IMR-90 (cell line): Measurements from ENCODE around the gene CPN2. TPM values are rescaled to one million over a fixed set of nuclear protein-coding genes. Genes with fewer than 3 reads are reported as not detected.

Experiments used
- ATAC-seq: fragments of 200-7000 bp; cut with Tn5 transposase; 2 replicates; pipeline ENCODE4 v1.9.1; 2020; ENCODE audit warnings: low read depth, mild to moderate bottlenecking, moderate library complexity
- BruUV-seq: library from RNA; stranded (reverse); fragments of 400-500 nt; replicated peaks from 2 replicates; lab custom pipeline; 2021; lab: Mats Ljungman, UMichigan
- CTCF ChIA-PET: fragments of 300-600 bp; formaldehyde crosslinking; extraction: SDS; loops from one replicate; lab custom pipeline; 2021; ENCODE audit warnings: antibody characterized with exemption; lab: Yijun Ruan, JAX
- POLR2A ChIA-PET: fragments of 300-600 bp; sonication (Branson Sonifier 250); formaldehyde crosslinking; loops from one replicate; lab custom pipeline; 2022; ENCODE audit warnings: antibody characterized with exemption; ENCODE audit not compliant: unreplicated experiment; lab: Charles Lee
- DNase-seq: peaks from one replicate; pipeline ENCODE4 v3.0.0; 2013
- H2AFZ ChIP-seq: replicated peaks from 2 replicates; pipeline ENCODE3; 2013; ENCODE audit warnings: low read length, mild to moderate bottlenecking; ENCODE audit not compliant: poor library complexity
- H2AK5ac ChIP-seq: 2 replicates; pipeline ENCODE4 v1.6.1; 2013; ENCODE audit warnings: low read depth, low read length, inconsistent platforms
- H2AK9ac ChIP-seq: replicated peaks from 2 replicates; pipeline ENCODE3; 2013; ENCODE audit warnings: mild to moderate bottlenecking, low read depth, low read length, moderate library complexity; ENCODE audit not compliant: poor library complexity
- H2BK120ac ChIP-seq: 2 replicates; pipeline ENCODE4 v1.6.1; 2013; ENCODE audit warnings: low read depth, low read length, inconsistent platforms
- H2BK15ac ChIP-seq: 3 replicates; pipeline ENCODE4 v1.6.1; 2013; ENCODE audit warnings: low read depth, low read length, inconsistent platforms
- H2BK20ac ChIP-seq: 2 replicates; pipeline ENCODE4 v1.6.1; 2013; ENCODE audit warnings: low read depth, mild to moderate bottlenecking, inconsistent platforms, low read length, moderate library complexity
- H2BK5ac ChIP-seq: 2 replicates; pipeline ENCODE4 v1.6.1; 2013; ENCODE audit warnings: mild to moderate bottlenecking, low read depth, low read length, inconsistent platforms; ENCODE audit not compliant: poor library complexity, severe bottlenecking
- H3K14ac ChIP-seq: replicated peaks from 2 replicates; pipeline ENCODE4 v1.6.1; 2013; ENCODE audit warnings: low read depth, low read length, inconsistent platforms
- H3K18ac ChIP-seq: 2 replicates; pipeline ENCODE4 v1.6.1; 2013; ENCODE audit warnings: low read depth, low read length, control low read depth
- H3K23ac ChIP-seq: 2 replicates; pipeline ENCODE4 v1.6.1; 2013; ENCODE audit warnings: low read depth, low read length, inconsistent platforms
- H3K27ac ChIP-seq: 2 replicates; pipeline ENCODE4 v1.5.1; 2013; ENCODE audit warnings: mild to moderate bottlenecking, control low read depth, low read length; ENCODE audit not compliant: insufficient read depth
- H3K27me3 ChIP-seq: 2 replicates; pipeline ENCODE4 v1.6.1; 2013; ENCODE audit warnings: low read length; ENCODE audit not compliant: control insufficient read depth, insufficient read depth
- H3K36me3 ChIP-seq: 2 replicates; pipeline ENCODE4 v1.6.1; 2013; ENCODE audit warnings: low read length, mixed read lengths; ENCODE audit not compliant: control insufficient read depth, insufficient read depth
- H3K4ac ChIP-seq: 2 replicates; pipeline ENCODE4 v1.6.1; 2013; ENCODE audit warnings: low read depth, low read length, inconsistent platforms
- H3K4me1 ChIP-seq: 2 replicates; pipeline ENCODE4 v1.6.1; 2013; ENCODE audit warnings: low read length, mixed read lengths; ENCODE audit not compliant: control insufficient read depth, insufficient read depth
- H3K4me2 ChIP-seq: 2 replicates; pipeline ENCODE4 v1.6.1; 2013; ENCODE audit warnings: low read depth, mild to moderate bottlenecking, control low read depth, low read length, moderate library complexity
- H3K4me3 ChIP-seq: 2 replicates; pipeline ENCODE4 v1.5.1; 2013; ENCODE audit warnings: low read depth, mild to moderate bottlenecking, control low read depth, low read length, moderate library complexity; ENCODE audit not compliant: insufficient read depth
- H3K56ac ChIP-seq: 2 replicates; pipeline ENCODE4 v1.6.1; 2013; ENCODE audit warnings: low read length, inconsistent platforms; ENCODE audit not compliant: insufficient read depth; ENCODE audit errors: extremely low read depth
- H3K79me1 ChIP-seq, 2 experiments: 2 replicates each; pipeline ENCODE4 v1.6.1; 2013; ENCODE audit warnings: low read length in 2 of 2, inconsistent platforms in 1 of 2, low read depth in 1 of 2
- H3K9ac ChIP-seq: 2 replicates; pipeline ENCODE4 v1.6.1; 2013; ENCODE audit warnings: low read depth, low read length, control low read depth
- H3K9me1 ChIP-seq: 2 replicates; pipeline ENCODE4 v1.6.1; 2013; ENCODE audit warnings: low read length, inconsistent platforms; ENCODE audit not compliant: insufficient read depth
- H3K9me3 ChIP-seq: 2 replicates; pipeline ENCODE4 v1.6.1; 2013; ENCODE audit warnings: low read length; ENCODE audit not compliant: control insufficient read depth, insufficient read depth
- H4K20me1 ChIP-seq: 2 replicates; pipeline ENCODE4 v1.6.1; 2013; ENCODE audit warnings: low read length, inconsistent platforms; ENCODE audit not compliant: insufficient read depth
- H4K5ac ChIP-seq: 2 replicates; pipeline ENCODE4 v1.6.1; 2013; ENCODE audit warnings: mild to moderate bottlenecking, low read depth, low read length, control low read depth
- H4K8ac ChIP-seq, 2 experiments: 2 replicates each; pipeline ENCODE4 v1.6.1; 2013; ENCODE audit warnings: low read depth in 2 of 2, low read length in 2 of 2, control low read depth in 1 of 2, inconsistent platforms in 1 of 2
- H4K91ac ChIP-seq: 2 replicates; pipeline ENCODE4 v1.6.1; 2013; ENCODE audit warnings: low read depth, low read length, inconsistent platforms; ENCODE audit not compliant: insufficient read depth
- BHLHE40 ChIP-seq: fragments of 150-350 bp; IDR thresholded peaks from 2 replicates; pipeline ENCODE4 v1.6.1; 2016; ENCODE audit warnings: mild to moderate bottlenecking, low read depth, low read length
- CEBPB ChIP-seq: IDR thresholded peaks from 2 replicates; pipeline ENCODE4 v1.6.1; 2012; ENCODE audit warnings: low read depth, low read length, improper control_type of control experiment
- CHD1 ChIP-seq: IDR thresholded peaks from 2 replicates; pipeline ENCODE4 v1.6.1; 2012; ENCODE audit warnings: low read depth, low read length, improper control_type of control experiment
- CTCF ChIP-seq: conservative IDR thresholded peaks from 2 replicates; pipeline ENCODE4 v1.5.1; 2012; ENCODE audit warnings: mild to moderate bottlenecking, low read depth, low read length, improper control_type of control experiment
- ELK1 ChIP-seq: fragments of 150-350 bp; IDR thresholded peaks from 2 replicates; pipeline ENCODE4 v1.6.1; 2016; ENCODE audit warnings: low read depth, mild to moderate bottlenecking, low read length, moderate library complexity, borderline replicate concordance
- FOS ChIP-seq: fragments of 150-350 bp; IDR thresholded peaks from 2 replicates; pipeline ENCODE4 v1.6.1; 2016; ENCODE audit warnings: low read depth, low read length
- MAFK ChIP-seq: IDR thresholded peaks from 2 replicates; pipeline ENCODE4 v1.6.1; 2012; ENCODE audit warnings: low read depth, low read length, improper control_type of control experiment
- MAZ ChIP-seq: IDR thresholded peaks from 2 replicates; pipeline ENCODE4 v1.6.1; 2012; ENCODE audit warnings: low read depth, mild to moderate bottlenecking, low read length, improper control_type of control experiment, moderate library complexity, borderline replicate concordance
- MXI1 ChIP-seq: IDR thresholded peaks from 2 replicates; pipeline ENCODE4 v1.6.1; 2012; ENCODE audit warnings: low read depth, mild to moderate bottlenecking, low read length, moderate library complexity, borderline replicate concordance
- NFE2L2 ChIP-seq: fragments of 150-350 bp; IDR thresholded peaks from 2 replicates; pipeline ENCODE4 v1.6.1; 2016; ENCODE audit warnings: low read depth, mild to moderate bottlenecking, low read length
- RAD21 ChIP-seq: IDR thresholded peaks from 2 replicates; pipeline ENCODE4 v1.6.1; 2012; ENCODE audit warnings: low read length, improper control_type of control experiment
- RCOR1 ChIP-seq: IDR thresholded peaks from 2 replicates; pipeline ENCODE4 v1.6.1; 2012; ENCODE audit warnings: mild to moderate bottlenecking, low read length, improper control_type of control experiment; ENCODE audit not compliant: insufficient replicate concordance
- RFX5 ChIP-seq: IDR thresholded peaks from 2 replicates; pipeline ENCODE4 v1.8.0; 2012; ENCODE audit warnings: low read depth, mild to moderate bottlenecking, low read length, moderate library complexity
- SMC3 ChIP-seq: fragments of 150-350 bp; IDR thresholded peaks from 2 replicates; pipeline ENCODE4 v1.6.1; 2016; ENCODE audit warnings: low read depth, mild to moderate bottlenecking, antibody characterized with exemption, low read length, moderate library complexity
- USF2 ChIP-seq: fragments of 150-350 bp; IDR thresholded peaks from 2 replicates; pipeline ENCODE4 v1.6.1; 2017; ENCODE audit warnings: mild to moderate bottlenecking, antibody characterized with exemption, low read length, low read depth
- WGBS, 2 experiments: methylation state at CpG; one replicate each; pipeline versions ENCODE4 v1.1.5 to v1.1.7; 2013; ENCODE audit warnings: missing lambda C conversion rate in 2 of 2; ENCODE audit not compliant: insufficient read length in 1 of 2; ENCODE audit errors: extremely low coverage in 2 of 2; 5-methylcytosine and 5-hydroxymethylcytosine counted together
- dilution Hi-C: fragments of 300-500 bp; cut with HindIII; formaldehyde crosslinking; loops from one replicate; pipeline ENCODE4 v1.14.3; 2018; ENCODE audit warnings: low sequenced_read_pairs; ENCODE audit not compliant: unreplicated experiment
- in situ Hi-C: fragments of 300-500 bp; cut with MboI; formaldehyde crosslinking; loops from 3 replicates; pipeline ENCODE4 v1.14.3; 2019; ENCODE audit warnings: low sequenced_read_pairs, inconsistent platforms, mixed read lengths
- intact Hi-C: fragments of 100-400 bp; cut with micrococcal nuclease; formaldehyde crosslinking; loops from 2 replicates; pipeline ENCODE4 v1.10.0; 2022
- polyA plus RNA-seq, 3 experiments: library from polyadenylated mRNA; depleted of rRNA; stranded (reverse); fragments of >200 nt; gene quantifications; 2 replicates each; pipeline ENCODE4 v1.2.3, GENCODE V29; 2012; ENCODE audit warnings: low replicate concordance in 1 of 3
- total RNA-seq: library from RNA; depleted of rRNA; stranded (reverse); fragments of >200 nt; gene quantifications from 2 replicates; pipeline ENCODE4 v1.2.3, GENCODE V29; 2012

Gene CPN2
- total and polyA plus RNA-seq, 2 of the 4 experiments (the other 2 are of a cell fraction), result 0.07 TPM; not detected in 1

GRCh38 chr3:194352667-194353246 is 1.6 kb upstream of the CPN2 start:
- WGBS, 2 experiments, result 88 to 100% methylated on average over 1 to 9 of the region's 10 CpGs
- CTCF ChIA-PET, result no interaction called here

More at GRCh38 chr3:194352667-194353246, 1.6 kb upstream of the CPN2 start:
- ATAC-seq (no peak), DNase-seq (no peak)
- intact Hi-C loops (no loop called here), dilution Hi-C loops (no loop called here), in situ Hi-C loops (loop anchor here (5.0 kb wide), 1 partner anchor 40 kb away; no protein-coding TSS in a partner anchor)
- Histone ChIP-seq H4K8ac (0 out of 4 replicates have a peak overlapping the region, but pooled peaks of 1 of the 2 experiments have one; percentile 19), H3K4me3 (no peak overlapping the region), H4K91ac (no peak overlapping the region; the same call in 1 of the 2 replicates), H3K14ac (no peak overlapping the region; the same call in 1 of the 2 replicates), H3K18ac (no peak overlapping the region), H3K4me2 (no peak overlapping the region), H3K36me3 (no peaks in the 10 kb centered on the region), H3K27me3 (peaks cover 11% of the 10 kb centered on the region; the same call in 1 of the 2 replicates), H2AK5ac (peak overlapping the region; percentile 88), H3K56ac (no peak overlapping the region), H3K9me1 (peaks cover 15% of the 10 kb centered on the region), H3K79me1 (no peaks in the 10 kb centered on the region), H2BK5ac (peak overlapping the region; percentile 90), H2AFZ (no peak overlapping the region), H3K27ac (no peak overlapping the region), H4K5ac (no peak overlapping the region), H3K4me1 (peaks cover 3% of the 10 kb centered on the region), H3K23ac (no peak overlapping the region), H3K9me3 (no peaks in the 10 kb centered on the region), H2BK120ac (no peak overlapping the region), H2AK9ac (no peak overlapping the region), H3K9ac (no peak overlapping the region), H3K4ac (0 out of 2 replicates have a peak overlapping the region, but pooled peaks have one; percentile 22), H2BK15ac (no peak overlapping the region; the same call in 2 of the 3 replicates), H4K20me1 (no peaks in the 10 kb centered on the region), H2BK20ac (no peak overlapping the region)
- POLR2A ChIA-PET, result no interaction called here
- no TSS peak for BruUV-seq
- no peak for TF ChIP-seq RCOR1
- no peak for TF ChIP-seq NFE2L2
- no peak for TF ChIP-seq MXI1
- no peak for TF ChIP-seq ELK1
- TF ChIP-seq SMC3, result no peak
- no peak for TF ChIP-seq CEBPB
- no peak for TF ChIP-seq RFX5
- TF ChIP-seq CHD1, result no peak
- TF ChIP-seq MAFK, result no peak
- no peak for TF ChIP-seq RAD21
- TF ChIP-seq CTCF, result no peak
- no peak for TF ChIP-seq USF2
- TF ChIP-seq MAZ, result no peak
- TF ChIP-seq BHLHE40, result no peak
- no peak for TF ChIP-seq FOS
